HG03103 (cell line): ENCODE results near the gene TMEM203.
A peak's percentile ranks its signal among the peaks of the same experiment; 100 is the strongest.
"Not testable (repeated sequence)": the region's sequence is repeated elsewhere in the genome, so short reads cannot be mapped to it uniquely, and the experiment has no call there.

Experiments
- ATAC-seq: cut with Tn5 transposase; IDR thresholded peaks from one replicate; pipeline ENCODE4 v1.9.1; 2021; ENCODE audit warnings: low read depth; ENCODE audit not compliant: unreplicated experiment

The TMEM203 gene

GRCh38 chr9:137242269-137243203 lies 37.1 kb upstream of the TMEM203 start:
- no peak for ATAC-seq

GRCh38 chr9:137241490-137242268 lies 36.2 kb upstream of the TMEM203 start:
- no peak for ATAC-seq

DNA sequence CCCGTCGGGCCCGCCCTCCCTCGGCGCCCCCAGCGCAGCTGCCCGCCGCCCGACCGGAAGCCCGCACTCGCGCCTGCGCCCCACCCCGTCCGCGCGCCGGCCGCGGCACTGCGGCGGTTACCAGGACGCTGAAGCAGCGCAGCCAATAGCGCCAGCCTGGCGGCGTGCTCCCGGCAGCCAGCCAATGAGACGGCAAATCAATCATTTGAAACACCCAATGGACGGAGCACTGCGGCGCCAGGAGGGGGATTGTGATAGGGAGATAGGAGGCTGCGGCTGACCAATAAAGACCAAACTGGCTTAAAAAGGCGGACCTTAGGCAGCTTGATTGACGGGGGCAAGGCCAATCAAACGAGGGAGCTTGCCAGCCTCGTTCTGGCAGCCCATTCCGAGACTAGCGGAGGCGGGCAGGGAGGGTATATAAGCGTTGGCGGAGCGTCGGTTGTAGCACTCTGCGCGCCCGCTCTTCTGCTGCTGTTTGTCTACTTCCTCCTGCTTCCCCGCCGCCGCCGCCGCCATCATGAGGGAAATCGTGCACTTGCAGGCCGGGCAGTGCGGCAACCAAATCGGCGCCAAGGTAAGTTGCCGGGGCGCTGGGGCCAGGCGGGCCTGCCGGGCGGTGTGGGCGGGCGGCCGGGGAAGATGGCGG lies 35.5 kb upstream of the TMEM203 start, which contains the start of gene TUBB4B:
TUBB4B (plus strand) TSS at position 447 of the 649 bp plus-strand sequence; CDS start at position 521, 74 bp downstream.
- ATAC-seq: peak; percentile 72

- ATAC-seq: peak; percentile 15
Measured at GRCh38 chr9:137240318-137240840, 34.9 kb upstream of the TMEM203 start.

DNA sequence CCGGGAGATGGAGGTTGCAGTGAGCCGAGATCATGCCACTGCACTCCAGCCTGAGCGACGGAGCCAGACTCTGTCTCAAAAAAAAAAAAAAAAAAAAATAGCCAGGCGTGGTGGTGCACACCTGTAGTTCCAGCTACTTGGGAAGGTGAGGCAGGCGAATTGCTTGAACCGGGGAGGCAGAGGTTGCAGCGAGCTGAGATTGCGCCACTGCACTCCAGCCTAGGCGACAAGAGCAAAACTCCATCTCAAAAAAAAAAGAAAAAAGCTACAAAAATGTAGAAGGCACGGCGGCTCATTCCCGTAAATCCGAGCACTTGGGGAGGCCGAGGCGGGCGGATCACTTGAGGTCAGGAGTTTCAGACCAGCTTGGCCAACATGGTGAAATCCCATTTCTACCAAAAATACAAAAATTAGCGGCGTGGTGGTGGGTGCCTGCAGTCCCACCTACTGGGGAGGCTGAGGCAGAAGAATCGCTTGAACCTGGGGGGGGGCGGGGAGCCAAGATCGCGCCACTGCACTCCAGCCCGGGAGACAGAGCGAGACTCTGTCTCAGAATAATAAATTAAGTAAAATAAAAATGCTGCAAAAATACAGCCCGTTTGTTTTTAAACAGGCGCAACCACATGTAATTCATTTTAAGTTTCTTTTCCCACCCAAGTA lies 34.2 kb upstream of the TMEM203 start:
- ATAC-seq: not testable (repeated sequence)

- no peak for ATAC-seq
Measured at GRCh38 chr9:137237759-137238726, 32.6 kb upstream of the TMEM203 start.

- no peak for ATAC-seq
Measured at GRCh38 chr9:137236936-137237421, 31.5 kb upstream of the TMEM203 start.

DNA sequence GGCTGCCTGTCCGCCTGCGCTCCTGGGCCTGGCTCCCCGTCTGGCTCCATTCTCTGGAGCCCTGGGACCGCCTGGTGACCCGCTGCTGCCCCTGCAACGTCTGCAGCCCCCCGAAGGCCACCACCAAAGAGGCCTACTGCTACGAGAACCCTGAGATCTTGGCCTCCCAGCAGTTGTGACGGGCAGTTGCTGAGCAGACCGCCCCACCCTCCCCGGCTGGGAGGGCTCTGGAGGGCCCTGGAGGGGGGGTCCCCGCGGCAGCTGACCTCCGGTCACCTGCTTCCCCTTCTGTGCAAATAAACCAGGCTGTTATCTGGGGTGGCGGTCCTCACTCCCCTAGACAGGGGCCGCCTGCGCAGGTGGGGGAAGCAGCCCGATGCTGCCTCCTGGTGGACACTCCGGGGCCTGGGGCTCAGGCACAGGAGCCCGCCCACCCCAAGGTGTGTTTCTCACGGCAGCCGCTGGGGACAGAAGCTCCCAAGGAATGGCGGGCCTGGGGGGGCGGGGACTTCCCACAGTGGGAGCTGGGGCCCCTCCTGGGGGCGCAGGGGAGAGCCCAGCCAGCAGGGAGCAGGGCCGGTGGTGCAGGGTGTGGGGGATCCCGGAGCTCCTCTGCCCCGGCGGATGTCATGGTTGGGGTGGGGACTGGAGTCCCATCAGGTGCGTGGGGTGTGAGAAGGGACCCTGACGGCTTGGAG lies 30.9 kb upstream of the TMEM203 start:
- ATAC-seq: no peak

DNA sequence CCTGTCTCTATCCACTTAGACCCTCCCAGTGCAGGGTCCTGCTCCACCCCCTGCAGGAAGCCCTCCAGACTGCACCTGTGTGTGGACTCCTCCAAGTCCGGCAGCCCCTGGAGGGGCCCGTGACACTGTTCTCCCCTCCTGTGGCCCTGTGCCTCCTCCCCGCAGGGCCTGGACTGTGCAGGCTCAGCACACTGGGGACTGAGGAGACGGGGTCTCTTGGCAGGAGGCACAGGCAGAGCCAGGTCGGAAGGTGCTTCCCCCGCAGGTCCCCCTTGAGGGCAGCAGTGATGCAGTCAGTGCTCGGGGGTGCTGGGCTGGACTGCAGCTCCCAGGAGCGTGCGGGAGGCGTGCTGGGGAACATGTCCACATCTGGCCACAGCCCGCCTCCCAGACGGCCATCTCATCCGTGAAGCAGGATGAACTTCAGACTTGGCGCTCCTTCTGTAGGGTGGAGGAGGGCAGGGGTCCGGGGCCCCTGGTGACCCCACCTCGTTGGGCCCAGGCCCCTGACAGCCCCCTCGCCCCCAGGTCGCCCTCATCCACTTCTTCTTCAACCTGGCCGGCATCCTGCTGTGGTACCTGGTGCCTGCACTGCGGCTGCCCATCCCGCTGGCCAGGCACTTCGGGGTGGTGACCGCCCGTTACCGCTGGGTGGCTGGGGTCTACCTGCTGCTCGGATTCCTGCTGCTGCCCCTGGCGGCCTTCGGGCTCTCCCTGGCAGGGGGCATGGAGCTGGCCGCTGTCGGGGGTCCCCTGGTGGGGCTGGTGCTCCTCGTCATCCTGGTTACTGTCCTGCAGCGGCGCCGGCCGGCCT lies 30.2 kb upstream of the TMEM203 start:
- ATAC-seq: no peak

DNA sequence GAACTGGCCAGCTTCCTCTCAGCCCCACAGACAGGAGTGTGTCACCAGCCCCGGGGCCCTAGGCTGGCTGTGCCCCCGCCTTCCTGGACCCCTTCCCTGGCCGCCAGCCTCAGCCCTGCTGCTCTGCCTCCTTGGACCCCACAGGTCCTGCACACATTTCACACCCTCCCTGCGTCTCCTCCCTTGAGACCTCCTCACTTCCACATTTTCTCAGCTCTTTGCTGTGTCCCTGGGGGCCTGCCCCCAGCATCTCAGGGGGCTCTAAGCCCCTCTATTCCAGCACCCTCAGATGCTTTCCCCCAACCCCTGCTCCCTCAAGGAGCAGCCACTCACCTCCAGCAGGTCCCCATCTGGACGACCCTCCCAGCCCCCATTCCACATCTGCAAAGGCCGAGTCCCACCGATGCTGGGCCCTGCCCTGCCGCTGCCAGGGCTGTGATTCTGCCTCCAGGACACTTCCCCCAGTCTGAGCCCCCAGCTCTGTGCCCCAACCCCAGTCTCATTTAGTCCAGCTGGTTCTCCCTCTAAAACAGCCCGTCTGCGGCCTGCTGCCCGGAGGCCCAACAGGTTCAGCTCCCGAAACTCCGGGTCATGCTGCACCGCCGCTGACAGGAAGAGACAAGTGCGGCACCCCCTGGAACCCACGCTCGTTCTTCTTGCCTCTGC lies 29.4 kb upstream of the TMEM203 start:
- no peak for ATAC-seq

DNA sequence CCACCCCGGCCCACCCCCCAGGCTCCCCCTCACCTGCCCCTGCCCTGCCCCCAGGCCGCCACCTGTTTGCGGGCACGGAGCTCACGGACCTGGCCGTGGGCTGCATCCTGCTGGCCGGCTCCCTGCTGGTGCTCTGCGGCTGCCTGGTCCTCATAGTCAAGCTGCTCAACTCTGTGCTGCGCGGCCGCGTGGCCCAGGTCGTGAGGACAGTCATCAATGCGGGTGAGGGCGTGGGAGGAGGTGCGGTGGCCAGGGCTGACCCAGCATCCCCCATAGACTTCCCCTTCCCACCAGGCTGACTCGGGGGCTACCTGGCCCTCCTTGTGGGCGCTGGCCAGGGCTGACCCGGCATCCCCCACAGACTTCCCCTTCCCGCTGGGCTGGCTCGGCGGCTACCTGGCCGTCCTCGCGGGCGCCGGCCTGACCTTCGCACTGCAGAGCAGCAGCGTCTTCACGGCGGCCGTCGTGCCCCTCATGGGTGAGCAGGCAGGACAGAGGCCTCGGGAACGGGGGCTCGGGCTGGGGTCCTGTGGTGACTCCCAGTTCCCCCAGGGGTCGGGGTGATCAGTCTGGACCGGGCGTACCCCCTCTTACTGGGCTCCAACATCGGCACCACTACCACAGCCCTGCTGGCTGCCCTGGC lies 28.7 kb upstream of the TMEM203 start:
- ATAC-seq: no peak

GRCh38 chr9:137233143-137233980 lies 27.9 kb upstream of the TMEM203 start:
- ATAC-seq: no peak

- ATAC-seq: no peak
Measured at GRCh38 chr9:137232510-137232909, 27.1 kb upstream of the TMEM203 start.

GRCh38 chr9:137232101-137232500 lies 26.7 kb upstream of the TMEM203 start:
- ATAC-seq: no peak

- no peak for ATAC-seq
Measured at GRCh38 chr9:137231372-137232039, 26.1 kb upstream of the TMEM203 start.
